ENCODE results near the gene FNDC1. TPM values are rescaled to one million over a fixed set of nuclear protein-coding genes. Genes with fewer than 3 reads are reported as not detected.

The FNDC1 gene
- total RNA-seq, 3 donors from 2014 or later (not counting 1 experiment from before 2014, with no cell fraction given): not detected

DNA sequence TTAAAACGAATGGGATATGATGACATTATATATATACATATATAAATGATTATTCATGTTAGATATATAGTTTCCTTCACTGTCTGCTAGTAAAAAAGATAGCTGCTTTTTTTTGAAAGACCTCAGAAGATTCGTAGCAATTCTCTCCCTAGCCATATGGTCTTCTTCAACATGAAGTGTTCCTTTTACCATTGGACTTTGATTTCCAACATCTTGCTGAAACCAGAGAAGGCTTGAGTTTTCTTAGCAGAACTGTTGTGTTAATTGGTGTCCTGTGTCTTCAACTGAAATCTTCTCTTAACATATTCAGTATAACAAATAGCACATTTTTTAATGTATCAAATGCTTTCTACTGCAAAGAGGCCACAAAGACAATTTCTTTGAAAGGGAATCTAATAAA is 55.3 kb downstream of the FNDC1 start:
- intact Hi-C loops (cut with micrococcal nuclease): no loop called here
- TF ChIP-seq, protein P1, sequence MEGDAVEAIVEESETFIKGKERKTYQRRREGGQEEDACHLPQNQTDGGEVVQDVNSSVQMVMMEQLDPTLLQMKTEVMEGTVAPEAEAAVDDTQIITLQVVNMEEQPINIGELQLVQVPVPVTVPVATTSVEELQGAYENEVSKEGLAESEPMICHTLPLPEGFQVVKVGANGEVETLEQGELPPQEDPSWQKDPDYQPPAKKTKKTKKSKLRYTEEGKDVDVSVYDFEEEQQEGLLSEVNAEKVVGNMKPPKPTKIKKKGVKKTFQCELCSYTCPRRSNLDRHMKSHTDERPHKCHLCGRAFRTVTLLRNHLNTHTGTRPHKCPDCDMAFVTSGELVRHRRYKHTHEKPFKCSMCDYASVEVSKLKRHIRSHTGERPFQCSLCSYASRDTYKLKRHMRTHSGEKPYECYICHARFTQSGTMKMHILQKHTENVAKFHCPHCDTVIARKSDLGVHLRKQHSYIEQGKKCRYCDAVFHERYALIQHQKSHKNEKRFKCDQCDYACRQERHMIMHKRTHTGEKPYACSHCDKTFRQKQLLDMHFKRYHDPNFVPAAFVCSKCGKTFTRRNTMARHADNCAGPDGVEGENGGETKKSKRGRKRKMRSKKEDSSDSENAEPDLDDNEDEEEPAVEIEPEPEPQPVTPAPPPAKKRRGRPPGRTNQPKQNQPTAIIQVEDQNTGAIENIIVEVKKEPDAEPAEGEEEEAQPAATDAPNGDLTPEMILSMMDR (IDR thresholded peaks at IDR 0.05): no peak
- no peak for ATAC-seq
- H3K4me3 Mint-ChIP-seq: no peak overlapping the region
- DNase-seq: no peak
- WGBS (ENCODE audit: insufficient coverage): no CpG with 5 or more reads among the region's 2 CpGs
- peaks cover 21 to 60% of the 10 kb centered on the region in 2 donors for H3K27me3 Mint-ChIP-seq (ENCODE audit: low read depth in 2 of 2)
- no peak overlapping the region for H3K27ac Mint-ChIP-seq
- Histone ChIP-seq H3K9me3 (ENCODE audit: control insufficient read depth, insufficient read depth, low read length) (no peaks in the 10 kb centered on the region), H3K4me1 (ENCODE audit: control insufficient read depth, insufficient read depth, low read length) (no peaks in the 10 kb centered on the region), H3K4me3 (ENCODE audit: low read length) (no peak overlapping the region), H3K27me3 (ENCODE audit: control insufficient read depth, insufficient read depth, low read length) (peaks cover 8% of the 10 kb centered on the region), H3K27ac (ENCODE audit: low read length) (no peak overlapping the region), H3K36me3 (ENCODE audit: control insufficient read depth, insufficient read depth, low read length) (no peaks in the 10 kb centered on the region)
- H3K9me3 Mint-ChIP-seq: no peaks in the 10 kb centered on the region
- H3K4me1 Mint-ChIP-seq: no peaks in the 10 kb centered on the region
- H3K36me3 Mint-ChIP-seq: no peaks in the 10 kb centered on the region

- WGBS (ENCODE audit: insufficient coverage): 91% methylated on average over 8 of the region's 8 CpGs
- Histone ChIP-seq H3K4me1 (ENCODE audit: control insufficient read depth, insufficient read depth, low read length) (no peaks in the 10 kb centered on the region), H3K27me3 (ENCODE audit: control insufficient read depth, insufficient read depth, low read length) (peaks cover 14% of the 10 kb centered on the region), H3K27ac (ENCODE audit: low read length) (no peak overlapping the region), H3K4me3 (ENCODE audit: low read length) (no peak overlapping the region), H3K9me3 (ENCODE audit: control insufficient read depth, insufficient read depth, low read length) (no peaks in the 10 kb centered on the region), H3K36me3 (ENCODE audit: control insufficient read depth, insufficient read depth, low read length) (no peaks in the 10 kb centered on the region)
- Mint-ChIP-seq H3K36me3 (no peaks in the 10 kb centered on the region), H3K27ac (no peak overlapping the region), H3K9me3 (no peaks in the 10 kb centered on the region), H3K27me3 (ENCODE audit: low read depth in 2 of 2) (peaks cover 17 to 40% of the 10 kb centered on the region in 2 donors), H3K4me1 (no peaks in the 10 kb centered on the region), H3K4me3 (no peak overlapping the region)
- TF ChIP-seq, protein P1 (IDR thresholded peaks at IDR 0.05): no peak
- ATAC-seq (no peak), DNase-seq (no peak)
- intact Hi-C loops (cut with micrococcal nuclease): no loop called here
Observed at GRCh38 chr6:159229651-159230051, 60.5 kb downstream of the FNDC1 start.

- Histone ChIP-seq H3K27ac (ENCODE audit: low read length) (no peak overlapping the region), H3K4me3 (ENCODE audit: low read length) (no peak overlapping the region), H3K36me3 (ENCODE audit: control insufficient read depth, insufficient read depth, low read length) (no peaks in the 10 kb centered on the region), H3K27me3 (ENCODE audit: control insufficient read depth, insufficient read depth, low read length) (peaks cover 13% of the 10 kb centered on the region), H3K9me3 (ENCODE audit: control insufficient read depth, insufficient read depth, low read length) (no peaks in the 10 kb centered on the region), H3K4me1 (ENCODE audit: control insufficient read depth, insufficient read depth, low read length) (no peaks in the 10 kb centered on the region)
- Mint-ChIP-seq H3K9me3 (no peaks in the 10 kb centered on the region), H3K36me3 (no peaks in the 10 kb centered on the region), H3K4me1 (no peaks in the 10 kb centered on the region), H3K27me3 (ENCODE audit: low read depth in 2 of 2) (peaks cover 27 to 50% of the 10 kb centered on the region in 2 donors), H3K4me3 (no peak overlapping the region), H3K27ac (no peak overlapping the region)
- ATAC-seq (no peak), DNase-seq (no peak)
- TF ChIP-seq, protein P1 (IDR thresholded peaks at IDR 0.05): no peak
- 93% methylated on average over 38 of the region's 38 CpGs for WGBS (ENCODE audit: insufficient coverage)
- intact Hi-C loops (cut with micrococcal nuclease): no loop called here
Observed at GRCh38 chr6:159232106-159232645, 63.0 kb downstream of the FNDC1 start.

- H3K36me3 Mint-ChIP-seq: no peaks in the 10 kb centered on the region
- peaks cover 13% of the 10 kb centered on the region for H3K27me3 ChIP-seq (ENCODE audit: control insufficient read depth, insufficient read depth, low read length)
- H3K27ac Mint-ChIP-seq: no peak overlapping the region
- WGBS (ENCODE audit: insufficient coverage): 92% methylated on average over 23 of the region's 23 CpGs
- no peak for DNase-seq
- no peak for ATAC-seq
- no peaks in the 10 kb centered on the region for H3K4me1 Mint-ChIP-seq
- H3K36me3 ChIP-seq (ENCODE audit: control insufficient read depth, insufficient read depth, low read length): no peaks in the 10 kb centered on the region
- no peak overlapping the region for H3K4me3 ChIP-seq (ENCODE audit: low read length)
- intact Hi-C loops (cut with micrococcal nuclease): no loop called here
- no peaks in the 10 kb centered on the region for H3K4me1 ChIP-seq (ENCODE audit: control insufficient read depth, insufficient read depth, low read length)
- H3K9me3 ChIP-seq (ENCODE audit: control insufficient read depth, insufficient read depth, low read length): no peaks in the 10 kb centered on the region
- peaks cover 27 to 44% of the 10 kb centered on the region in 2 donors for H3K27me3 Mint-ChIP-seq (ENCODE audit: low read depth in 2 of 2)
- H3K27ac ChIP-seq (ENCODE audit: low read length): no peak overlapping the region
- TF ChIP-seq, protein P1 (IDR thresholded peaks at IDR 0.05): no peak
- H3K4me3 Mint-ChIP-seq: no peak overlapping the region
- H3K9me3 Mint-ChIP-seq: no peaks in the 10 kb centered on the region
Observed at GRCh38 chr6:159232751-159233150, 63.6 kb downstream of the FNDC1 start.

Data from natural killer cell (primary cell).